GM12874 (cell line): ENCODE data around the gene ZNF423.

Experiments used
- CTCF ChIP-seq: IDR thresholded peaks from 2 replicates; pipeline ENCODE4 v1.5.1; 2011; ENCODE audit warnings: low read depth, mild to moderate bottlenecking, control low read depth, low read length, moderate library complexity; ENCODE audit not compliant: insufficient read depth

ZNF423 gene

DNA sequence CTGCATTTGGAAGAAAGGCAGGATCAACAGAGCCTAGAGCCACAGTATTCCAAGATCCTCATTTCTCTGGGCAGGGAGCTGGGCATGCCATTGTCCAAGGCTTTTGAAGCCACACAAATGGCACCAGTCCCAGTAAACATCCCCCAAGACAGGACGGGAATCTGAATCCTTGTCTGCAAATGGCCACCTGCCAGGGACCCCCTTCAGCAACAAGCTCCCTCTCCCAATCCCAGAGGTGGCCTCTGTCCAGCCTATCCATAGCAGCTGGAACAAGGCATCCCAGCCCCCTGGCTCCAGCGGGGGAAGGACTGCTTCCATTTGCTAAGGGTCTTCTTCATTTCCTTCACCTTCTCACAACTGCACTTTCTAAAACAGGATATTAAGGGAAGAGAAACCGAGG is 277.9 kb downstream of the ZNF423 start:
- no peak for TF ChIP-seq CTCF

GRCh38 chr16:49576941-49577340 is 279.0 kb downstream of the ZNF423 start:
- no peak for TF ChIP-seq CTCF

DNA sequence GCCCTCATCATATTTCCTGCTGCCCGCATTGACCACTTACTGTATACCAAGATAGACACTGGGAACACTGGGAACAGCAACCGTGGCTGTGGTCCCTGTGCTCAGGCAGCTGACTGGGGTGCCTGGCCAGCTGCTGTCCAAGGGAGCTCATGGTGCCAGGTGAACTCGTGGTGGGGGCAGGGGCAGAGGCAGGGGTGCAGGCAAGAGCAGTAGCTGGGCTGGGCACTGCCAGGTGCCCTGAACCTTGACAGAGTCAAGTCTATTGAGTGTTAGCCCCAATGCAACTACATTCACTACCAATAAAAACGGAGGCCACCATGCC is 279.8 kb downstream of the ZNF423 start:
- TF ChIP-seq CTCF: no peak

DNA sequence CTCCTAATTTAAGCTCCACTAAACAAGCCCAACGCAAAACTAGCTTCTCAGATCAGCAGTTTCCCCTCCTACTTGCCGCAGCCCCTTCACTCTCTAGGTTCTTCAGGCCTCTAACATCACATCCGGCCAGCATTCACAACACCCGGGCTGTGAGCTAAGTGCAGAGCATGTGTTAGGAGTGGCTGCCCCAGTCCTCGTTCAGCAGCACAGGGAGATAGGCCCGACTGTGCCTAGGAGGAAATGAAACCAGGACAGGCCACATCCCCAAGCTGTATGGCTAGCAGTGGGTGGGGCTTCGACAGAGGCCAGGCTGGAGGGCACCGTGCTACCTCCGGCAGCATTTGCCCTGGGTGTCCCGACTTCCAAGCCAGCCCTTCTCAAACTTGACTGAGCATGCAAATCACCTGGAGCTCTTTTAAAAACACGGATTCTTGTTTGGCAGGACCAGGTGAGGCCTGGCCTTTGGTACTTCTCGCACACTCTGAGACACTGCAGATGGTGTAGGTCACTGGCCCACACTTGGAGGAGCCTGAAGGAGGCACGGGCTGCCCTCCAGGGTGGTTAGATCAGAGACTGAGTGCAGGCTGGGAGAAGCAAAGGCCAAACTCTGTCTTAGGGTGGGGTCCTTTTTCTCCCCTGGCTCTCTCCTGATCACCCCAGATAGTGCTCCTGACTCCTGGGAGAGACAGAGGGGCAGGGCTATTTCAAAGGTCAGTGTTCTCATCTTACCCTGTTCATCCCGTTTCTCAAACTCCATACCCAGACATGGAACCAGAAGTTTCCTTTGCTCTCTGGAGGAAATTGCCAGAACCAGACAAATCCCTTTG is 280.4 kb downstream of the ZNF423 start:
- no peak for TF ChIP-seq CTCF

DNA sequence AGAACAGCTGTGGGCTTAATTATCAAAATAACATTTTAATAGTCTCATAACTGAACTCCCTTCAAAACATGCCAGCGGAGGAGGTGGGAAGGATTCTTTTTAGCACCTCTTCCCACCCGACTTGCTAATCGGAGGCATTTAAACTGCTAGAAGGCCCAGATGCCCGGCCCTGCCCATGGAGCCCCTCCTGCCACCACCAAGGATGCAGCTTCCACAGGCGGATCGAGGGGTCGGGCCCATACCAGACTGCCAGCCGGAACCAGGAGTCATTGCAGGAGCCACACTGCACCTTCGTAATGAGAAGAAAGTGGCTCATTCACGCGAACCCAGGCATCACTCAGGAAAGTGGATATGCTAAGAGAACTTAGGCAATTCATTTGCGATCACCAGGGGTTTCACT is 281.1 kb downstream of the ZNF423 start:
- TF ChIP-seq CTCF: no peak

- no peak for TF ChIP-seq CTCF
Measured at GRCh38 chr16:49567950-49568349, 288.0 kb downstream of the ZNF423 start.

- no peak for TF ChIP-seq CTCF
Measured at GRCh38 chr16:49566432-49566831, 289.5 kb downstream of the ZNF423 start.
